ENCODE results near the gene IL17A. TPM values are rescaled to one million over a fixed set of nuclear protein-coding genes. Genes with fewer than 3 reads are reported as not detected.

IL17A gene
- total RNA-seq, 1 donor from 2014 or later = not detected

DNA sequence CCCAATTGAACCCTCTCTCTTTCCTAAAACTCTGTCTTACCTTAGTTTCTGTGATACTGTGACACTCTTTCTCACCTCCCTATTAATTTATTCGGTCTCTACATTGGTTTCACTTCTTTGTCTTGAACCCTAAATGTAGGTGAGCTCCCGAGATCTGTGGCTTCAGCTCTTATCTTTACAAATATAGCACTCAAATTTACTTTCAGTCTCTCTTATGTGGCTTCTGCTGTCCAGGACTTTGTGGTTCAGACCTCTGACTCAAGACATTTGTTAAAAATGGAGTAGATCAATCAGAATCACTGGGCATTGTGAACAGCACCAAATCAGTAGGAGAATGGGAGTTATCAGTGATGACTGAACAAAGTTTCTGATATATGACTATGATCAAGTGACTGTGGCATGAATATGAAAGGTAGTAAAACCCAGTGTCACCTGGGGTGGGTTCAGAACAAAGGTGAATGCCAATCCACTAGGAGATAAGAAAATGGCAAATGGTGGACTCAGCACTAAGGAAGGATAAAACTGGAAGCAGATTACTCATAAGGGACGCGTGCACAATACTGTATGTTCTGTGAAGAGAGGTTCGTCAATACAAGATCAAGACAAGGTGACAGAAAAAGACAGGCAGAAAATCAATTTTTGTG is 30.9 kb downstream of the IL17A start:
- Histone ChIP-seq H3K4me3 (no peak overlapping the region), H3K27me3 (ENCODE audit: low read depth) (peaks cover 3% of the 10 kb centered on the region), H3K36me3 (no peaks in the 10 kb centered on the region), H3K4me1 (no peaks in the 10 kb centered on the region), H3K9me3 (replicated peaks) (no peaks in the 10 kb centered on the region), H3K27ac (replicated peaks) (no peak overlapping the region)
- no peak for DNase-seq
- intact Hi-C loops (cut with micrococcal nuclease) = no loop called here
- TF ChIP-seq, protein P1, sequence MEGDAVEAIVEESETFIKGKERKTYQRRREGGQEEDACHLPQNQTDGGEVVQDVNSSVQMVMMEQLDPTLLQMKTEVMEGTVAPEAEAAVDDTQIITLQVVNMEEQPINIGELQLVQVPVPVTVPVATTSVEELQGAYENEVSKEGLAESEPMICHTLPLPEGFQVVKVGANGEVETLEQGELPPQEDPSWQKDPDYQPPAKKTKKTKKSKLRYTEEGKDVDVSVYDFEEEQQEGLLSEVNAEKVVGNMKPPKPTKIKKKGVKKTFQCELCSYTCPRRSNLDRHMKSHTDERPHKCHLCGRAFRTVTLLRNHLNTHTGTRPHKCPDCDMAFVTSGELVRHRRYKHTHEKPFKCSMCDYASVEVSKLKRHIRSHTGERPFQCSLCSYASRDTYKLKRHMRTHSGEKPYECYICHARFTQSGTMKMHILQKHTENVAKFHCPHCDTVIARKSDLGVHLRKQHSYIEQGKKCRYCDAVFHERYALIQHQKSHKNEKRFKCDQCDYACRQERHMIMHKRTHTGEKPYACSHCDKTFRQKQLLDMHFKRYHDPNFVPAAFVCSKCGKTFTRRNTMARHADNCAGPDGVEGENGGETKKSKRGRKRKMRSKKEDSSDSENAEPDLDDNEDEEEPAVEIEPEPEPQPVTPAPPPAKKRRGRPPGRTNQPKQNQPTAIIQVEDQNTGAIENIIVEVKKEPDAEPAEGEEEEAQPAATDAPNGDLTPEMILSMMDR (IDR thresholded peaks at IDR 0.05; ENCODE audit: borderline replicate concordance) = no peak

GRCh38 chr6:52217761-52218160 is 31.6 kb downstream of the IL17A start:
- DNase-seq = no peak
- Histone ChIP-seq H3K4me3 (no peak overlapping the region), H3K36me3 (no peaks in the 10 kb centered on the region), H3K27ac (replicated peaks) (no peak overlapping the region), H3K9me3 (replicated peaks) (no peaks in the 10 kb centered on the region), H3K4me1 (no peaks in the 10 kb centered on the region), H3K27me3 (ENCODE audit: low read depth) (no peaks in the 10 kb centered on the region)
- intact Hi-C loops (cut with micrococcal nuclease) = no loop called here
- TF ChIP-seq, protein P1 (IDR thresholded peaks at IDR 0.05; ENCODE audit: borderline replicate concordance) = no peak

DNA sequence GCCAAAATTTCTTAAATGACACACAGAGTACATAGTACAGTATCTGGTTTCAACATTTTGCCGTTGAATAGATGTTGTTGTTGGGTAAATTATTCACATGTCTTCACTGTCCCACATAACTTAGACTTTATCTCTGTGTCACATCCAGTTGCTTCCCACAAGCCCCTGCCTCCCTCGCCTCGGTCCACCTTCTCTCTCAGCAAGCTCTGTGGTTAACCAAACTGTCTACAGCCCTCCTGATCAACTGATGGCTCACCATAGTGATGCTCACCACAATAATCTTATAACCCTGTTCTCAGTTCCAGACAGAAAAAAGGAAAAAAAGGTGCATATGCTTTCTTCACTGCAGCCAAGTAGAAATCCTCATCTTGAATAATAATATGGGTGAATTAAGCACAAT is 35.1 kb downstream of the IL17A start:
- no peak for DNase-seq
- intact Hi-C loops (cut with micrococcal nuclease) = no loop called here
- TF ChIP-seq, protein P1 (IDR thresholded peaks at IDR 0.05; ENCODE audit: borderline replicate concordance) = no peak

DNA sequence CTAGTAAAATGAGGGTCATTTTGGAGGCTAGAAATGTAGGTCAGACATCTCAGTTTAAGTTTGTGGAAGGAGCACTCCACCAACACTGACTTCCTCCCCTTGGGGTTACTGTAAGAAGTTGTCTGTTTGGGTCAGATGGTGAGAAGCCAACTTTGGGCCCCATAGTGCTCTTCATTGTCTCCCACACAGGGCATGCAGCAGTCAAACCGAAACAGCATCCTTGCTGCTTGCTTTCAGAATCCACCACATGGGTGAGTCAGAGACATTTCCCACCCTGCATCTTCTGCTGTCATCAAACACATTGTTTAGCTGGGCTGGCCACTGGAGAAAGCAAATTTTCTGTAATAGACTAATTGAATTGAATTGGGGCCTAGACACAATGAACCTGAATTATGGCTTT is 41.3 kb downstream of the IL17A start:
- H3K36me3 ChIP-seq = no peaks in the 10 kb centered on the region
- DNase-seq = no peak
- H3K27me3 ChIP-seq (ENCODE audit: low read depth) = peaks cover 7% of the 10 kb centered on the region
- no peak overlapping the region for H3K27ac ChIP-seq (replicated peaks)
- no peaks in the 10 kb centered on the region for H3K9me3 ChIP-seq (replicated peaks)
- intact Hi-C loops (cut with micrococcal nuclease) = no loop called here
- no peak overlapping the region for H3K4me3 ChIP-seq
- H3K4me1 ChIP-seq = no peaks in the 10 kb centered on the region
- TF ChIP-seq, protein P1 (IDR thresholded peaks at IDR 0.05; ENCODE audit: borderline replicate concordance) = no peak

More for the DNA sequence above, 35.1 kb downstream of the IL17A start:
- no peaks in the 10 kb centered on the region for H3K4me1 ChIP-seq
- no peaks in the 10 kb centered on the region for H3K9me3 ChIP-seq (replicated peaks)
- no peak overlapping the region for H3K27ac ChIP-seq (replicated peaks)
- H3K27me3 ChIP-seq (ENCODE audit: low read depth) = peaks cover 7% of the 10 kb centered on the region
- H3K36me3 ChIP-seq = no peaks in the 10 kb centered on the region
- no peak overlapping the region for H3K4me3 ChIP-seq

DNA sequence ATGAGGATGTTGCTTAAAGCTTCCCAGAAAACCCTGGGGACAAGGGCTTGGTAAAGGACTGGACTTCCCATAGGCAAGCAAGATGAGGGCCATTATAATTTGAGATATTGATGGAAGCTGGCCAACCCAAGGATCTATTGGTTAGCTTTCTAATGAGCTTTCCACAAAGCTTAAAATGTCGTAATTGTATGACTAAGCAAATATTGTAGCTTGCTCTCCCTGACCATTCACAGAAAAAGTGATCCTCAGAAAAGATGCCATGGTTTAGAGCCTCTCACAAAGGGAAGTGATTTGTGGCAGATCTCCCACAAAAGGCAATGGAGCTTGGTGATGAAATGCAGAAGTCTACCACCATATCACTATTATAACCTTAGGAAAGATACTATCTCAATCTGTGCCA is 44.5 kb downstream of the IL17A start:
- TF ChIP-seq, protein P1 (IDR thresholded peaks at IDR 0.05; ENCODE audit: borderline replicate concordance) = no peak
- Histone ChIP-seq H3K27ac (replicated peaks) (no peak overlapping the region), H3K4me3 (no peak overlapping the region), H3K27me3 (ENCODE audit: low read depth) (no peaks in the 10 kb centered on the region), H3K9me3 (replicated peaks) (no peaks in the 10 kb centered on the region), H3K4me1 (no peaks in the 10 kb centered on the region), H3K36me3 (no peaks in the 10 kb centered on the region)
- DNase-seq = no peak
- intact Hi-C loops (cut with micrococcal nuclease) = loop anchor here (10.0 kb wide), 1 partner anchor 66 kb away; no protein-coding TSS in a partner anchor

Data from left ventricle myocardium inferior (tissue), 1 donor.